Middle frontal gyrus (tissue), 1 donor: ENCODE results near the gene PCDHAC1.

Experiments used
- DNase-seq: peaks from one replicate; pipeline ENCODE4 v3.0.0-alpha.2; 2015; ENCODE audit warnings: low spot score; ENCODE audit errors: extremely low spot score

PCDHAC1 gene

DNA sequence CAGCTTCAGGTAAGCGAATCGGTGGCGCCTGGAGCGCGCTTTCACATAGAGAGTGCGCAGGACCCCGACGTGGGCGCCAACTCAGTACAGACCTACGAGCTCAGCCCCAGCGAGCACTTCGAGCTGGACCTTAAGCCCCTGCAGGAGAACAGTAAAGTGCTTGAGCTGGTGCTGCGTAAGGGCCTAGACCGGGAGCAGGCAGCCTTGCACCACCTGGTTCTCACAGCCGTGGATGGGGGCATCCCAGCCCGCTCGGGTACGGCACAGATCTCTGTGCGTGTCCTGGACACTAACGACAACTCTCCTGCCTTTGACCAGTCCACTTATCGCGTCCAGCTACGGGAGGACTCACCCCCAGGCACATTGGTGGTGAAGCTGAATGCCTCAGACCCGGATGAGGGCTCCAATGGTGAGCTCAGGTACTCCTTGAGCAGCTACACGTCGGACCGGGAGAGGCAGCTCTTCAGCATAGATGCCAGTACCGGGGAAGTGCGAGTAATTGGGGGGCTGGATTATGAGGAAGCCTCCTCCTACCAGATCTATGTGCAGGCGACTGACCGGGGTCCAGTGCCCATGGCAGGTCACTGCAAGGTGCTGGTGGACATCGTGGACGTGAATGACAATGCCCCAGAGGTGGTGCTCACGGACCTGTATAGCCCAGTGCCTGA lies 41.3 kb downstream of the PCDHAC1 start:
- DNase-seq: no peak

- DNase-seq: no peak
Observed at GRCh38 chr5:140969880-140970279, 43.8 kb downstream of the PCDHAC1 start.

- DNase-seq: no peak
Observed at GRCh38 chr5:140973550-140973949, 47.5 kb downstream of the PCDHAC1 start.

DNA sequence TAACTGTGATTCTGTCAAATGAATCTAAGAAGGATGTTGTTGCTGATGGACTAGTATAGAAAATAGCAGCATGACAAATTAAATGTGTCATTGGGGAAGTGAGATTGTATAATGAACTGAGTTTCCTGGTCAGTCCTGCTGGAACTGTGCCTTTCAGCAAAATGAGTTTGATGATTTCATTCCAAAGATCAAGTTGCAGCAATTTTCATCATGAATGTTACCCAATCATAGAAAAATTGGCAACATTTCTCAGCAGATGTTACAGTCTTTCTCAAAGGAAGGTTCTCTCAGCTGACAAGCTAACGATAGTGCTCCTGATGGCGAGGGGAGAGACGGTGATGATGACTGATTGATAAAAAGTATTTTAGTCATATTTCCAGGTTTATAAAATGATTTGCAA lies 50.9 kb downstream of the PCDHAC1 start:
- DNase-seq: no peak

DNA sequence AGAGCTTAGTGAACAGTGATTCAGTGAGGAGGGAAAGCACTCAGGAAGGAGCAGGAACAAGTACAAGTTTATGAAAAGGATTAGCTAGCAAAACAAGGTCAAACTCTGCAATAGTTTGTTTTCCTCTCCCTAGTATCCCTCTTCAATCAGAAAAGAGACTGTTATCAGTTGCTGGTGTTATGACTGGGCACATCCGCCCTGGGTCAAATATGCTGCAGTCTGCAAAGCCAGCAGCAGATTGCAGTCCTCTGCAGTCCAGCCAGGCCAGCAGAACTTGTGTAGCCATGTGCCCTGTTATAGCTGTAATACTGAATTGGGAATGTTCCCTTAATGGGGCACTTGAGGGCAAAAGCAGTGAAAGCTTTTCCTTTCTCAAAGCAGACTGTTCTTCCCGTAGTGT lies 52.2 kb downstream of the PCDHAC1 start:
- DNase-seq: no peak

- no peak for DNase-seq
Observed at GRCh38 chr5:140978983-140979382, 52.9 kb downstream of the PCDHAC1 start.
